Gastrocnemius medialis (tissue), 4 donors: ENCODE results near the gene ACAD11.

Experiments used
- CTCF ChIP-seq, 5 experiments: fragments of 450-650 bp in 3 of 5; fragments of 200-600 bp in 2 of 5; sonication (generic) in 2 of 5; IDR thresholded peaks in 4 of 5; conservative IDR thresholded peaks in 1 of 5; 1 replicate in 4 of 5; 2 replicates in 1 of 5; pipeline ENCODE4 v1.5.1; 2016 to 2019; ENCODE audit warnings: antibody characterized with exemption in 5 of 5, mild to moderate bottlenecking in 3 of 5, moderate library complexity in 3 of 5
- POLR2A ChIP-seq, 2 donors: fragments of 450-650 bp; IDR thresholded peaks; one replicate each; pipeline ENCODE4 v1.6.1; 2017; ENCODE audit warnings: antibody characterized with exemption in 2 of 2, mild to moderate bottlenecking in 2 of 2, moderate library complexity in 2 of 2

GRCh38 chr3:132550579-132551305 lies 108.9 kb downstream of the ACAD11 start:
- no peak for TF ChIP-seq CTCF (IDR thresholded peaks at IDR 0.05 in 4 of 5, conservative IDR thresholded peaks at IDR 0.05 in 1 of 5)
- TF ChIP-seq POLR2A (IDR thresholded peaks at IDR 0.05) = no peak
